ENCODE measurements around the gene XPO6.

XPO6 gene

GRCh38 chr16:28121527-28121926 is 90.2 kb downstream of the XPO6 start:
- TF ChIP-seq ZNF404 (tag by site-specific recombination; IDR thresholded peaks at IDR 0.05) (no peak), ZBTB11 (tag by site-specific recombination; conservative IDR thresholded peaks at IDR 0.05; ENCODE audit: low read depth) (no peak), ZNF426 (tag by site-specific recombination; IDR thresholded peaks at IDR 0.05) (no peak), ZNF433 (tag by site-specific recombination; IDR thresholded peaks at IDR 0.05; ENCODE audit: low read depth) (no peak), HOXD13 (CRISPR knock-in tag; IDR thresholded peaks at IDR 0.05; ENCODE audit: borderline replicate concordance) (no peak), ZNF510 (tag by site-specific recombination; IDR thresholded peaks at IDR 0.05; ENCODE audit: insufficient replicate concordance) (no peak), ZNF785 (tag by site-specific recombination; IDR thresholded peaks at IDR 0.05) (no peak), ZNF274 (IDR thresholded peaks at IDR 0.05; ENCODE audit: low read length) (no peak), ZNF274 (tag by site-specific recombination; IDR thresholded peaks at IDR 0.05; ENCODE audit: borderline replicate concordance) (no peak), WT1 (tag by site-specific recombination; IDR thresholded peaks at IDR 0.05) (no peak)
- POLR2A ChIA-PET = no interaction called here
- no peak overlapping the region for H3K4me3 ChIP-seq (ENCODE audit: low read depth, low read length)
- H3K36me3 ChIP-seq (ENCODE audit: control insufficient read depth in 2 of 2, insufficient read depth in 1 of 2, low read length in 2 of 2) = peaks cover 32 to 92% of the 10 kb centered on the region in 2 experiments
- CTCF ChIA-PET = no interaction called here
- no peaks in the 10 kb centered on the region for H3K9me3 ChIP-seq (ENCODE audit: control insufficient read depth, insufficient read depth, low read depth, low read length)
- no peaks in the 10 kb centered on the region for H3K4me1 ChIP-seq (ENCODE audit: control insufficient read depth, insufficient read depth, low read length)
- no peak overlapping the region for H3K27ac ChIP-seq (ENCODE audit: extremely low read depth, low read depth, low read length)

GRCh38 chr16:28120754-28121153 is 91.0 kb downstream of the XPO6 start:
- H3K9me3 ChIP-seq (ENCODE audit: control insufficient read depth, insufficient read depth, low read depth, low read length) = no peaks in the 10 kb centered on the region
- TF ChIP-seq ZNF398 (tag by site-specific recombination; IDR thresholded peaks at IDR 0.05) = no peak
- TF ChIP-seq YY1 (tag by site-specific recombination; IDR thresholded peaks at IDR 0.05) = no peak
- TF ChIP-seq ZNF169 (tag by site-specific recombination; IDR thresholded peaks at IDR 0.05) = no peak
- TF ChIP-seq ZNF114 (tag by site-specific recombination; IDR thresholded peaks at IDR 0.05) = no peak
- TF ChIP-seq TCF7L2 (IDR thresholded peaks at IDR 0.05; ENCODE audit: borderline replicate concordance, low read depth, low read length) = no peak
- TF ChIP-seq ZNF544 (tag by site-specific recombination; IDR thresholded peaks at IDR 0.05) = no peak
- no peak for TF ChIP-seq ZNF677 (tag by site-specific recombination; IDR thresholded peaks at IDR 0.05)
- no peak for TF ChIP-seq ZNF521 (tag by site-specific recombination; IDR thresholded peaks at IDR 0.05)
- TF ChIP-seq ZNF785 (tag by site-specific recombination; IDR thresholded peaks at IDR 0.05) = no peak
- TF ChIP-seq, protein P1, sequence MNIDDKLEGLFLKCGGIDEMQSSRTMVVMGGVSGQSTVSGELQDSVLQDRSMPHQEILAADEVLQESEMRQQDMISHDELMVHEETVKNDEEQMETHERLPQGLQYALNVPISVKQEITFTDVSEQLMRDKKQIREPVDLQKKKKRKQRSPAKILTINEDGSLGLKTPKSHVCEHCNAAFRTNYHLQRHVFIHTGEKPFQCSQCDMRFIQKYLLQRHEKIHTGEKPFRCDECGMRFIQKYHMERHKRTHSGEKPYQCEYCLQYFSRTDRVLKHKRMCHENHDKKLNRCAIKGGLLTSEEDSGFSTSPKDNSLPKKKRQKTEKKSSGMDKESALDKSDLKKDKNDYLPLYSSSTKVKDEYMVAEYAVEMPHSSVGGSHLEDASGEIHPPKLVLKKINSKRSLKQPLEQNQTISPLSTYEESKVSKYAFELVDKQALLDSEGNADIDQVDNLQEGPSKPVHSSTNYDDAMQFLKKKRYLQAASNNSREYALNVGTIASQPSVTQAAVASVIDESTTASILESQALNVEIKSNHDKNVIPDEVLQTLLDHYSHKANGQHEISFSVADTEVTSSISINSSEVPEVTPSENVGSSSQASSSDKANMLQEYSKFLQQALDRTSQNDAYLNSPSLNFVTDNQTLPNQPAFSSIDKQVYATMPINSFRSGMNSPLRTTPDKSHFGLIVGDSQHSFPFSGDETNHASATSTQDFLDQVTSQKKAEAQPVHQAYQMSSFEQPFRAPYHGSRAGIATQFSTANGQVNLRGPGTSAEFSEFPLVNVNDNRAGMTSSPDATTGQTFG (tag by site-specific recombination; IDR thresholded peaks at IDR 0.05; ENCODE audit: borderline replicate concordance) = no peak
- TF ChIP-seq ZIC2 (tag by site-specific recombination; IDR thresholded peaks at IDR 0.05) = no peak
- no peak for TF ChIP-seq HOXC10 (CRISPR knock-in tag; IDR thresholded peaks at IDR 0.05)
- TF ChIP-seq ZNF350 (tag by site-specific recombination; IDR thresholded peaks at IDR 0.05) = no peak
- TF ChIP-seq, protein P2, sequence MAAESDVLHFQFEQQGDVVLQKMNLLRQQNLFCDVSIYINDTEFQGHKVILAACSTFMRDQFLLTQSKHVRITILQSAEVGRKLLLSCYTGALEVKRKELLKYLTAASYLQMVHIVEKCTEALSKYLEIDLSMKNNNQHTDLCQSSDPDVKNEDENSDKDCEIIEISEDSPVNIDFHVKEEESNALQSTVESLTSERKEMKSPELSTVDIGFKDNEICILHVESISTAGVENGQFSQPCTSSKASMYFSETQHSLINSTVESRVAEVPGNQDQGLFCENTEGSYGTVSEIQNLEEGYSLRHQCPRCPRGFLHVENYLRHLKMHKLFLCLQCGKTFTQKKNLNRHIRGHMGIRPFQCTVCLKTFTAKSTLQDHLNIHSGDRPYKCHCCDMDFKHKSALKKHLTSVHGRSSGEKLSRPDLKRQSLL (tag by site-specific recombination; IDR thresholded peaks at IDR 0.05) = no peak
- no peak for TF ChIP-seq ZNF548 (tag by site-specific recombination; IDR thresholded peaks at IDR 0.05)
- no peak for TF ChIP-seq ZNF10 (tag by site-specific recombination; IDR thresholded peaks at IDR 0.05)
- TF ChIP-seq ZNF175 (tag by site-specific recombination; IDR thresholded peaks at IDR 0.05) = no peak
- TF ChIP-seq ZNF514 (tag by site-specific recombination; IDR thresholded peaks at IDR 0.05) = no peak
- POLR2A ChIA-PET = no interaction called here
- no peaks in the 10 kb centered on the region for H3K4me1 ChIP-seq (ENCODE audit: control insufficient read depth, insufficient read depth, low read length)
- CTCF ChIA-PET = interaction anchor here (0.6 kb wide), 1 partner anchor 374 kb away, joined by 3 read pairs; no protein-coding TSS in a partner anchor
- no peak overlapping the region for H3K27ac ChIP-seq (ENCODE audit: extremely low read depth, low read depth, low read length)
- peaks cover 32 to 91% of the 10 kb centered on the region in 2 experiments for H3K36me3 ChIP-seq (ENCODE audit: control insufficient read depth in 2 of 2, insufficient read depth in 1 of 2, low read length in 2 of 2)
- no peak overlapping the region for H3K4me3 ChIP-seq (ENCODE audit: low read depth, low read length)

All from HEK293 (cell line).